ENCODE measurements around the gene PLEKHM3.

DNA sequence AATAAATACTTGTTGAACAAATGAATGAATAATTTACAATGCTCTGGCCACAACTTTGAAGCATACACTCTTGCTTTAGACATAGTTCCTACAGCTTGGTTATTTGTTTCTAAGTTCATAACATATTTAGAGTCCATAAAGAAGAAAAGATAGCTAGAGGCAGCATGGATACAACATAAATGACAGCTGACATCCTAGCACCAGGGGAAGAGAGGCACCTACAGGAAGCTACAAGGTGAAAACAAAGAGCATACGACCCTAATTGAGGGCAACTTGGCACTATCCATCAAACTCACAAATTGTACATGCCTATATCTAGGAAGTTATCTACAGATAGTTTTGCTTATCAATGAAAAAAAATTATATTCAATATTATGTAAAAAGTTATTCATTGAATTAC is 88.9 kb downstream of the PLEKHM3 start:
- TF ChIP-seq, protein P1, sequence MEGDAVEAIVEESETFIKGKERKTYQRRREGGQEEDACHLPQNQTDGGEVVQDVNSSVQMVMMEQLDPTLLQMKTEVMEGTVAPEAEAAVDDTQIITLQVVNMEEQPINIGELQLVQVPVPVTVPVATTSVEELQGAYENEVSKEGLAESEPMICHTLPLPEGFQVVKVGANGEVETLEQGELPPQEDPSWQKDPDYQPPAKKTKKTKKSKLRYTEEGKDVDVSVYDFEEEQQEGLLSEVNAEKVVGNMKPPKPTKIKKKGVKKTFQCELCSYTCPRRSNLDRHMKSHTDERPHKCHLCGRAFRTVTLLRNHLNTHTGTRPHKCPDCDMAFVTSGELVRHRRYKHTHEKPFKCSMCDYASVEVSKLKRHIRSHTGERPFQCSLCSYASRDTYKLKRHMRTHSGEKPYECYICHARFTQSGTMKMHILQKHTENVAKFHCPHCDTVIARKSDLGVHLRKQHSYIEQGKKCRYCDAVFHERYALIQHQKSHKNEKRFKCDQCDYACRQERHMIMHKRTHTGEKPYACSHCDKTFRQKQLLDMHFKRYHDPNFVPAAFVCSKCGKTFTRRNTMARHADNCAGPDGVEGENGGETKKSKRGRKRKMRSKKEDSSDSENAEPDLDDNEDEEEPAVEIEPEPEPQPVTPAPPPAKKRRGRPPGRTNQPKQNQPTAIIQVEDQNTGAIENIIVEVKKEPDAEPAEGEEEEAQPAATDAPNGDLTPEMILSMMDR (IDR thresholded peaks at IDR 0.05 in 4 of 5, conservative IDR thresholded peaks at IDR 0.05 in 1 of 5) = no peak
- no peak for TF ChIP-seq POLR2A (IDR thresholded peaks at IDR 0.05)

All from gastrocnemius medialis (tissue), 4 donors.